GM23338 (cell line): ENCODE measurements around the gene DUS2. TPM values are rescaled to one million over a fixed set of nuclear protein-coding genes. Genes with fewer than 3 reads are reported as not detected.
"Not testable (repeated sequence)": the region's sequence is repeated elsewhere in the genome, so short reads cannot be mapped to it uniquely, and the experiment has no call there.

Source experiments
- ATAC-seq: fragments of 200-7000 bp; cut with Tn5 transposase; 3 replicates; pipeline ENCODE4 v1.9.1; 2020
- DNase-seq: peaks from one replicate; pipeline ENCODE4 v3.0.0-alpha.2; 2015; ENCODE audit warnings: low spot score
- H2AFZ ChIP-seq: fragments of 200-600 bp; sonication (generic); 2 replicates; pipeline ENCODE4 v1.8.0; 2016; ENCODE audit warnings: antibody characterized with exemption, mild to moderate bottlenecking, moderate library complexity
- H3F3A ChIP-seq: fragments of 200-600 bp; sonication (generic); replicated peaks from 2 replicates; pipeline ENCODE4 v1.8.0; 2017; ENCODE audit warnings: antibody characterized with exemption, mixed run types, low read depth
- H3K27ac ChIP-seq: fragments of 200-600 bp; sonication (generic); 2 replicates; pipeline ENCODE4 v1.6.1; 2016; ENCODE audit warnings: low read depth
- H3K27me3 ChIP-seq: fragments of 200-600 bp; sonication (generic); 2 replicates; pipeline ENCODE4 v1.8.0; 2016; ENCODE audit warnings: mild to moderate bottlenecking, mixed run types, moderate library complexity; ENCODE audit not compliant: insufficient read depth
- H3K36me3 ChIP-seq: fragments of 200-600 bp; sonication (generic); 2 replicates; pipeline ENCODE4 v1.8.0; 2016; ENCODE audit warnings: mild to moderate bottlenecking; ENCODE audit not compliant: insufficient read depth
- H3K4me1 ChIP-seq: fragments of 200-600 bp; sonication (generic); 2 replicates; pipeline ENCODE4 v1.8.0; 2016; ENCODE audit warnings: mild to moderate bottlenecking, moderate library complexity; ENCODE audit not compliant: insufficient read depth
- H3K4me2 ChIP-seq: fragments of 200-600 bp; sonication (generic); 2 replicates; pipeline ENCODE4 v1.7.1; 2017; ENCODE audit warnings: mixed run types
- H3K4me3 ChIP-seq: fragments of 200-600 bp; sonication (generic); 2 replicates; pipeline ENCODE4 v1.6.1; 2016; ENCODE audit warnings: mixed run types
- H3K79me2 ChIP-seq: fragments of 200-600 bp; sonication (generic); replicated peaks from 2 replicates; pipeline ENCODE4 v1.8.0; 2017; ENCODE audit warnings: mild to moderate bottlenecking; ENCODE audit not compliant: insufficient read depth
- H3K9me2 ChIP-seq: fragments of 200-600 bp; sonication (generic); 2 replicates; pipeline ENCODE4 v1.8.0; 2017; ENCODE audit not compliant: insufficient read depth
- H4K20me1 ChIP-seq: fragments of 200-600 bp; sonication (generic); replicated peaks from 2 replicates; pipeline ENCODE4 v1.8.0; 2017; ENCODE audit warnings: mild to moderate bottlenecking; ENCODE audit not compliant: insufficient read depth
- H3K27ac Mint-ChIP-seq: 2 replicates; pipeline ENCODE4 v1.8.0; 2020; ENCODE audit warnings: inconsistent platforms, mild to moderate bottlenecking, moderate library complexity, mixed read lengths
- H3K27me3 Mint-ChIP-seq: 3 replicates; pipeline ENCODE4 v1.8.0; 2022; ENCODE audit warnings: low read depth, mild to moderate bottlenecking, moderate library complexity, mixed read lengths, inconsistent platforms; ENCODE audit not compliant: insufficient read depth, poor library complexity
- H3K36me3 Mint-ChIP-seq: 3 replicates; pipeline ENCODE4 v1.8.0; 2021; ENCODE audit warnings: low read depth, mild to moderate bottlenecking, inconsistent platforms, moderate library complexity, mixed read lengths
- H3K4me1 Mint-ChIP-seq: 3 replicates; pipeline ENCODE4 v1.8.0; 2020; ENCODE audit warnings: mild to moderate bottlenecking, inconsistent platforms, mixed read lengths
- H3K4me3 Mint-ChIP-seq: 3 replicates; pipeline ENCODE4 v1.8.0; 2021; ENCODE audit warnings: moderate library complexity, mild to moderate bottlenecking, inconsistent platforms, mixed read lengths
- H3K9me3 Mint-ChIP-seq: 3 replicates; pipeline ENCODE4 v1.8.0; 2020; ENCODE audit warnings: moderate library complexity, mild to moderate bottlenecking, inconsistent platforms, mixed read lengths
- EZH2 ChIP-seq: fragments of 200-600 bp; sonication (generic); IDR thresholded peaks from one replicate; pipeline ENCODE4 v1.8.0; 2017; ENCODE audit warnings: antibody characterized with exemption, mild to moderate bottlenecking, low read depth; ENCODE audit not compliant: unreplicated experiment
- EZH2phosphoT487 ChIP-seq: fragments of 200-600 bp; sonication (generic); IDR thresholded peaks from one replicate; pipeline ENCODE4 v1.8.1; 2018; ENCODE audit warnings: antibody characterized with exemption; ENCODE audit not compliant: unreplicated experiment
- POLR2AphosphoS5 ChIP-seq: IDR thresholded peaks from 2 replicates; pipeline ENCODE4 v1.6.1; 2016; ENCODE audit warnings: antibody characterized with exemption, low read depth
- ZNF114 ChIP-seq: fragments of 250-450 bp; sonication (Bioruptor Pico); IDR thresholded peaks from 2 replicates; pipeline ENCODE4 v1.5.0; 2020; ENCODE audit warnings: mild to moderate bottlenecking, moderate library complexity
- ZNF331 ChIP-seq: fragments of 250-450 bp; sonication (Bioruptor Pico); IDR thresholded peaks from 2 replicates; pipeline ENCODE4 v1.5.0; 2020; ENCODE audit warnings: low read depth, mild to moderate bottlenecking, moderate library complexity
- polyA plus RNA-seq: library from polyadenylated mRNA; unstranded; fragments of >200 nt; fragmentation: Nextera tagmentation; extraction: Ambion mirVana; gene quantifications from 2 replicates; pipeline ENCODE4 v1.2.1, GENCODE V29; 2016
- total RNA-seq: library from RNA; depleted of rRNA; stranded (reverse); fragments of >200 nt; shearing (Covaris generic); gene quantifications from 2 replicates; pipeline ENCODE4 v1.2.3, GENCODE V29; 2014
- TF ChIP-seq, protein P1 (sequence below): fragments of 250-450 bp; sonication (Bioruptor Pico); IDR thresholded peaks from 2 replicates; pipeline ENCODE4 v1.5.0; 2020; ENCODE audit warnings: mild to moderate bottlenecking, moderate library complexity
- TF ChIP-seq, protein P2 (sequence below), 2 experiments: fragments of 200-600 bp in 1 of 2; sonication (generic) in 1 of 2; conservative IDR thresholded peaks; 2 replicates each; pipeline versions ENCODE4 v1.5.1 to v1.6.1; 2016 to 2017; ENCODE audit warnings: antibody characterized with exemption in 2 of 2, low read depth in 2 of 2, mild to moderate bottlenecking in 2 of 2, moderate library complexity in 1 of 2

DUS2 gene
- total and polyA plus RNA-seq, 2 experiments from 2014 or later = 13.3 to 26.4 TPM

DNA sequence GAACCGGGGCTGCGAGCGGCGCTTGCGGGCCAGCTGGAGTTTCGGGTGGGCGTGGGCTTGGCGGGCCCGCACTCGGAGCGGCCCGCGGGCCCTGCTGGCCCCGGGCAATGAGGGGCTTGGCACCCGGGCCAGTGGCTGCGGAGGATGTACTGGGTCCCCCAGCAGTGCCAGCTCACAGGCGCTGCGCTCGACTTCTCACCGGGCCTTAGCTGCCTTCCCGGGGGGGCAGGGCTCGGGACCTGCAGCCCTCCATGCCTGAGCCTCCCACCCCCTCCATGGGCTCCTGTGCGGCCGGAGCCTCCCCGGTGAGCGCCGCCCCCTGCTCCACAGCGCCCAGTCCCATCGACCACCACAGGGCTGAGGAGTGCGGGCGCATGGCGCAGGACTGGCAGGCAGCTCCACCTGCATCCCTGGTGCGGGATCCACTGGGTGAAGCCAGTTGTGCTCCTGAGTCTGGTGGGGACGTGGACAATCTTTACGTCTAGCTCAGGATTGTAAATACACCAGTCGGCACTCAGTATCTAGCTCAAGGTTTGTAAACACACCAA lies 24.8 kb upstream of the DUS2 start:
- H3K36me3 ChIP-seq, H3K4me1 ChIP-seq, H3K9me3 Mint-ChIP-seq, H3K27me3 Mint-ChIP-seq, H3K36me3 Mint-ChIP-seq, H3K4me1 Mint-ChIP-seq, H3F3A ChIP-seq, DNase-seq, H3K9me2 ChIP-seq, ATAC-seq, H3K4me2 ChIP-seq, H3K79me2 ChIP-seq, H3K27ac ChIP-seq, H3K4me3 ChIP-seq, H3K4me3 Mint-ChIP-seq, H4K20me1 ChIP-seq, H3K27ac Mint-ChIP-seq, H3K27me3 ChIP-seq: not testable (repeated sequence)
- H2AFZ ChIP-seq = peak overlapping the region; percentile 85; the same call in 1 of the 2 replicates

DNA sequence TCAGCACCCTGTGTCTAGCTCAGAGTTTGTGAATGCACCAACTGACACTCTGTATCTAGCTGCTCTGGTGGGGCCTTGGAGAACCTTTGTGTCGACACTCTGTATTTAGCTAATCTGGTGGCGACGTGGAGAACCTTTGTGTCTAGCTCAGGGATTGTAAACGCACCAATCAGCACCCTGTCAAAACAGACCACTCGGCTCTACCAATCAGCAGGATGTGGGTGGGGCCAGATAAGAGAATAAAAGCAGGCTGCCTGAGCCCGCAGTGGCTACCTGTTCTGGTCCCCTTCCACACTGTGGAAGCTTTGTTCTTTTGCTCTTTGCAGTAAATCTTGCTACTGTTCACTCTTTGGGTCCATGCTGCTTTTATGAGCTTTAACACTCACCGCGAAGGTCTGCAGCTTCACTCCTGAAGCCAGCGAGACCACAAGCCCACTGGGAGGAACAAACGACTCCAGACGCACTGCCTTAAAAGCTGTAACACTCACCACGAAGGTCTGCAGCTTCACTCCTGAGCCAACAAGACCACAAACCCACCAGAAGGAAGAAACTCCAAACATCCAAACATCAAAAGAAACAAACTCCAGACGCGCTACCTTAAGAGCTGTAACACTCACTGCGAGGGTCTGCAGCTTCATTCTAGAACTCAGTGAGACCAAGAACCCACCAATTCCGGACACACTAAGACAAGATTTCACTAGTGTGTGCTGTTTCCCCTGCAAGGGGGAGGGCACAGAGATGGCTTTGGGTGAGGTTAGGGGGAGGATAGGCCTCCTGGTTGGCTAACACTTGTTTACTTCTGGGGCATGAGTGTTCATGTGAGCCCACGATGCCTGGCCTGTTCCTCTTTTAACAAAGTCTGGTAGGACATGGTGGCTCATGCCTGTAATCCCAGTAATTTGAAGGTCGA lies 24.1 kb upstream of the DUS2 start, which contains the start of gene DPEP2:
TSS of gene DPEP2 (minus strand) at position 706 of the 910 bp plus-strand sequence. CDS start 6,272 bp downstream, outside the sequence.
- H3K4me3 ChIP-seq, DNase-seq, H3K79me2 ChIP-seq, ATAC-seq, H3K9me3 Mint-ChIP-seq, H3K4me2 ChIP-seq, H3K9me2 ChIP-seq, H3F3A ChIP-seq, H3K4me1 Mint-ChIP-seq, H3K4me3 Mint-ChIP-seq, H3K27me3 ChIP-seq, H3K4me1 ChIP-seq, H3K27me3 Mint-ChIP-seq, H4K20me1 ChIP-seq, H3K36me3 Mint-ChIP-seq, H3K27ac ChIP-seq, H3K27ac Mint-ChIP-seq, H3K36me3 ChIP-seq: not testable (repeated sequence)
- peak within 1 kb of the TSS; percentile 63 for H2AFZ ChIP-seq

DNA sequence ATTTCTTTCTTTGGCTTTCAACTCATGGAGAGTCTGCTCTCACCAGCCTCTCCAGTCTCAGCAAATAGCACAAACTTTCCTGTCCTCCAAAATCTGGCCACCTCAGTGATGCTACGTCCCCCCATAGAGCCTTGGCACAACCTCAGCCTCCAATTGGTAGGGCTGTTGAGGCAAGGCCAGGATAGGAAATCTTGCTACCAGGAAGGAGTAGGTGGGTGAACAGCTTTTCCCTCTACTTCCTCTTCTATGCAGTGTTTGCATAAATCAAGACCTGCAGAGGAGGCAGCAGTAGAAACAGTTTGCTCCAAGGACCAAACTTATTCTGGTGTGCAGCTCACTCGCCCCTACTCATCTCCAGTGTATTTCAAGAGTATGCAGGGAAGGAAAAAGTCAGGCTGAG lies 23.1 kb upstream of the DUS2 start:
- Mint-ChIP-seq H3K9me3 (no peaks in the 10 kb centered on the region), H3K27me3 (peaks cover 6% of the 10 kb centered on the region), H3K27ac (no peak overlapping the region), H3K4me3 (no peak overlapping the region), H3K4me1 (no peaks in the 10 kb centered on the region), H3K36me3 (no peaks in the 10 kb centered on the region)
- DNase-seq (no peak), ATAC-seq (no peak)
- Histone ChIP-seq H3K79me2 (no peaks in the 10 kb centered on the region), H3K27ac (no peak overlapping the region), H3K36me3 (no peaks in the 10 kb centered on the region), H3K4me3 (no peak overlapping the region), H2AFZ (no peak overlapping the region), H3K9me2 (no peaks in the 10 kb centered on the region), H3K27me3 (no peaks in the 10 kb centered on the region), H4K20me1 (no peaks in the 10 kb centered on the region), H3K4me1 (no peaks in the 10 kb centered on the region), H3K4me2 (no peak overlapping the region), H3F3A (0 out of 2 replicates have a peak, but pooled peaks cover 3% of the 10 kb centered on the region)
- TF ChIP-seq ZNF114 = no peak
- TF ChIP-seq, protein P1, sequence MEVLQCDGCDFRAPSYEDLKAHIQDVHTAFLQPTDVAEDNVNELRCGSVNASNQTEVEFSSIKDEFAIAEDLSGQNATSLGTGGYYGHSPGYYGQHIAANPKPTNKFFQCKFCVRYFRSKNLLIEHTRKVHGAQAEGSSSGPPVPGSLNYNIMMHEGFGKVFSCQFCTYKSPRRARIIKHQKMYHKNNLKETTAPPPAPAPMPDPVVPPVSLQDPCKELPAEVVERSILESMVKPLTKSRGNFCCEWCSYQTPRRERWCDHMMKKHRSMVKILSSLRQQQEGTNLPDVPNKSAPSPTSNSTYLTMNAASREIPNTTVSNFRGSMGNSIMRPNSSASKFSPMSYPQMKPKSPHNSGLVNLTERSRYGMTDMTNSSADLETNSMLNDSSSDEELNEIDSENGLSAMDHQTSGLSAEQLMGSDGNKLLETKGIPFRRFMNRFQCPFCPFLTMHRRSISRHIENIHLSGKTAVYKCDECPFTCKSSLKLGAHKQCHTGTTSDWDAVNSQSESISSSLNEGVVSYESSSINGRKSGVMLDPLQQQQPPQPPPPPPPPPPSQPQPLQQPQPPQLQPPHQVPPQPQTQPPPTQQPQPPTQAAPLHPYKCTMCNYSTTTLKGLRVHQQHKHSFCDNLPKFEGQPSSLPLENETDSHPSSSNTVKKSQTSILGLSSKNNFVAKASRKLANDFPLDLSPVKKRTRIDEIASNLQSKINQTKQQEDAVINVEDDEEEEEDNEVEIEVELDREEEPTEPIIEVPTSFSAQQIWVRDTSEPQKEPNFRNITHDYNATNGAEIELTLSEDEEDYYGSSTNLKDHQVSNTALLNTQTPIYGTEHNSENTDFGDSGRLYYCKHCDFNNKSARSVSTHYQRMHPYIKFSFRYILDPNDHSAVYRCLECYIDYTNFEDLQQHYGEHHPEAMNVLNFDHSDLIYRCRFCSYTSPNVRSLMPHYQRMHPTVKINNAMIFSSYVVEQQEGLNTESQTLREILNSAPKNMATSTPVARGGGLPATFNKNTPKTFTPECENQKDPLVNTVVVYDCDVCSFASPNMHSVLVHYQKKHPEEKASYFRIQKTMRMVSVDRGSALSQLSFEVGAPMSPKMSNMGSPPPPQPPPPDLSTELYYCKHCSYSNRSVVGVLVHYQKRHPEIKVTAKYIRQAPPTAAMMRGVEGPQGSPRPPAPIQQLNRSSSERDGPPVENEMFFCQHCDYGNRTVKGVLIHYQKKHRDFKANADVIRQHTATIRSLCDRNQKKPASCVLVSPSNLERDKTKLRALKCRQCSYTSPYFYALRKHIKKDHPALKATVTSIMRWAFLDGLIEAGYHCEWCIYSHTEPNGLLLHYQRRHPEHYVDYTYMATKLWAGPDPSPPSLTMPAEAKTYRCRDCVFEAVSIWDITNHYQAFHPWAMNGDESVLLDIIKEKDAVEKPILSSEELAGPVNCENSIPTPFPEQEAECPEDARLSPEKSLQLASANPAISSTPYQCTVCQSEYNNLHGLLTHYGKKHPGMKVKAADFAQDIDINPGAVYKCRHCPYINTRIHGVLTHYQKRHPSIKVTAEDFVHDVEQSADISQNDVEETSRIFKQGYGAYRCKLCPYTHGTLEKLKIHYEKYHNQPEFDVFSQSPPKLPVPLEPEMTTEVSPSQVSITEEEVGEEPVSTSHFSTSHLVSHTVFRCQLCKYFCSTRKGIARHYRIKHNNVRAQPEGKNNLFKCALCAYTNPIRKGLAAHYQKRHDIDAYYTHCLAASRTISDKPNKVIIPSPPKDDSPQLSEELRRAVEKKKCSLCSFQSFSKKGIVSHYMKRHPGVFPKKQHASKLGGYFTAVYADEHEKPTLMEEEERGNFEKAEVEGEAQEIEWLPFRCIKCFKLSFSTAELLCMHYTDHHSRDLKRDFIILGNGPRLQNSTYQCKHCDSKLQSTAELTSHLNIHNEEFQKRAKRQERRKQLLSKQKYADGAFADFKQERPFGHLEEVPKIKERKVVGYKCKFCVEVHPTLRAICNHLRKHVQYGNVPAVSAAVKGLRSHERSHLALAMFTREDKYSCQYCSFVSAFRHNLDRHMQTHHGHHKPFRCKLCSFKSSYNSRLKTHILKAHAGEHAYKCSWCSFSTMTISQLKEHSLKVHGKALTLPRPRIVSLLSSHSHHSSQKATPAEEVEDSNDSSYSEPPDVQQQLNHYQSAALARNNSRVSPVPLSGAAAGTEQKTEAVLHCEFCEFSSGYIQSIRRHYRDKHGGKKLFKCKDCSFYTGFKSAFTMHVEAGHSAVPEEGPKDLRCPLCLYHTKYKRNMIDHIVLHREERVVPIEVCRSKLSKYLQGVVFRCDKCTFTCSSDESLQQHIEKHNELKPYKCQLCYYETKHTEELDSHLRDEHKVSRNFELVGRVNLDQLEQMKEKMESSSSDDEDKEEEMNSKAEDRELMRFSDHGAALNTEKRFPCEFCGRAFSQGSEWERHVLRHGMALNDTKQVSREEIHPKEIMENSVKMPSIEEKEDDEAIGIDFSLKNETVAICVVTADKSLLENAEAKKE (CRISPR knock-in tag) = no peak
- TF ChIP-seq ZNF331 (CRISPR knock-in tag) = no peak
- no peak for TF ChIP-seq EZH2phosphoT487
- TF ChIP-seq, protein P2, sequence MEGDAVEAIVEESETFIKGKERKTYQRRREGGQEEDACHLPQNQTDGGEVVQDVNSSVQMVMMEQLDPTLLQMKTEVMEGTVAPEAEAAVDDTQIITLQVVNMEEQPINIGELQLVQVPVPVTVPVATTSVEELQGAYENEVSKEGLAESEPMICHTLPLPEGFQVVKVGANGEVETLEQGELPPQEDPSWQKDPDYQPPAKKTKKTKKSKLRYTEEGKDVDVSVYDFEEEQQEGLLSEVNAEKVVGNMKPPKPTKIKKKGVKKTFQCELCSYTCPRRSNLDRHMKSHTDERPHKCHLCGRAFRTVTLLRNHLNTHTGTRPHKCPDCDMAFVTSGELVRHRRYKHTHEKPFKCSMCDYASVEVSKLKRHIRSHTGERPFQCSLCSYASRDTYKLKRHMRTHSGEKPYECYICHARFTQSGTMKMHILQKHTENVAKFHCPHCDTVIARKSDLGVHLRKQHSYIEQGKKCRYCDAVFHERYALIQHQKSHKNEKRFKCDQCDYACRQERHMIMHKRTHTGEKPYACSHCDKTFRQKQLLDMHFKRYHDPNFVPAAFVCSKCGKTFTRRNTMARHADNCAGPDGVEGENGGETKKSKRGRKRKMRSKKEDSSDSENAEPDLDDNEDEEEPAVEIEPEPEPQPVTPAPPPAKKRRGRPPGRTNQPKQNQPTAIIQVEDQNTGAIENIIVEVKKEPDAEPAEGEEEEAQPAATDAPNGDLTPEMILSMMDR (conservative IDR thresholded peaks at IDR 0.05; ENCODE audit: low read depth in 2 of 2) = no peak
- no peak for TF ChIP-seq EZH2
- TF ChIP-seq POLR2AphosphoS5 = no peak
